NCI-H1436 treated with DMSO at 0.1 percent for 48 hours (cell line): ENCODE measurements around the gene M1AP.
"Not testable (repeated sequence)": the region's sequence is repeated elsewhere in the genome, so short reads cannot be mapped to it uniquely, and the experiment has no call there.

Experiments
- DNase-seq: peaks from one replicate; lab custom pipeline; 2025; lab: John Stamatoyannopoulos, UW

M1AP gene

GRCh38 chr2:74564222-74564621, 83.9 kb downstream of the M1AP start:
- no peak for DNase-seq

- DNase-seq = no peak
These were observed 85.9 kb downstream of the M1AP start for GRCh38 chr2:74562126-74562775.

- DNase-seq = not testable (repeated sequence)
These were observed 87.1 kb downstream of the M1AP start for GRCh38 chr2:74561022-74561421.

- DNase-seq = no peak
These were observed 87.5 kb downstream of the M1AP start for GRCh38 chr2:74560591-74560990.

DNA sequence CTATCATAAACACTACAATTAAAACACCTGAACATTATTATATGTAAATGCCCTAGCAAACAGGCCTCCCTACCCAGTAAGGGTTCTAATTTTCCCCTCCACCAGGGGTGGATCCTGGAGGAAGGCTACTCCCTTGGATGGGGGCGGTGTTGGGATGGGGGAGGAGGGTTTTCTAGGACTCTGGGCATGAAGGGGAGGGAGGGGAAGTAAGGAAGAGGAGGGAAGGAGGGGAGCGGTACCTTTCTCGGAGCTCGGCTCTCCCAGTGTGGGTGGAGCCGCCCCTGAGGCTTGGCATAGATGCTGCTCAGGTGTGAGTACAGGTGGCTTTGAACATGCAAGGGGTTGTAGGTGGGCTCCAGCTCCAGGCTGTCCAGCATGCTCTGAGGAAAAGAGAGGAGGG, 88.2 kb downstream of the M1AP start:
- no peak for DNase-seq

GRCh38 chr2:74558284-74559230, 89.6 kb downstream of the M1AP start:
- DNase-seq = no peak

DNA sequence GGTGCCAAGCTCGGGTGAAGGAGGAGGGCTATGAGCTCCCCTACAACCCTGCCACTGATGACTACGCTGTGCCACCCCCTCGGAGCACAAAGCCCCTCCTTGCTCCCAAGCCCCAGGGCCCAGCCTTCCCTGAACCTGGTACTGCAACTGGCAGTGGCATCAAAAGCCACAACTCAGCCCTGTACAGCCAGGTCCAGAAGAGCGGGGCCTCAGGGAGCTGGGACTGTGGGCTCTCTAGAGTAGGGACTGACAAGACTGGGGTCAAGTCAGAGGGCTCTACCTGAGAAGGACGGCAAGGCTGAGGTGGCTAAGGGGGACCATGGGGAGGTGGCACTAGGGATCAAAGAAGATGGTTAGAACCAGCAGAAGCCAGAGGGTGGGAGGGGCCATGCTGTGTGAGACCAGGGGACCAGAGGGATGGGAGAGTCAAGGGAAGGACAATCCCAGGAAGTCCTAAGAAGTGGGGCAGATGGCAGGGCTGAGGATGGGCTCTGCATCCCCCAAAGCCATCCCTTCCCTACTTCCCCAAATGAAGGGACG, 91.2 kb downstream of the M1AP start:
- no peak for DNase-seq

- DNase-seq = no peak
These were observed 92.0 kb downstream of the M1AP start for GRCh38 chr2:74556159-74556558.

- no peak for DNase-seq
These were observed 92.5 kb downstream of the M1AP start for GRCh38 chr2:74555610-74556103.

GRCh38 chr2:74554820-74555531, 93.2 kb downstream of the M1AP start:
- DNase-seq = no peak

- DNase-seq = no peak
These were observed 94.0 kb downstream of the M1AP start, which contains the start of the genes DOK1 and LOXL3 for GRCh38 chr2:74553892-74554819. Gene DOK1, plus strand, starts transcription at chr2:74554720. Its CDS starts 35 bp downstream, at chr2:74554755. Gene LOXL3, minus strand, starts transcription at chr2:74553942. Its CDS starts 1,308 bp downstream, at chr2:74552634.

- DNase-seq = no peak
These were observed 95.0 kb downstream of the M1AP start for GRCh38 chr2:74552914-74553811.

- DNase-seq = no peak
These were observed 95.9 kb downstream of the M1AP start for GRCh38 chr2:74551942-74552913.

DNA sequence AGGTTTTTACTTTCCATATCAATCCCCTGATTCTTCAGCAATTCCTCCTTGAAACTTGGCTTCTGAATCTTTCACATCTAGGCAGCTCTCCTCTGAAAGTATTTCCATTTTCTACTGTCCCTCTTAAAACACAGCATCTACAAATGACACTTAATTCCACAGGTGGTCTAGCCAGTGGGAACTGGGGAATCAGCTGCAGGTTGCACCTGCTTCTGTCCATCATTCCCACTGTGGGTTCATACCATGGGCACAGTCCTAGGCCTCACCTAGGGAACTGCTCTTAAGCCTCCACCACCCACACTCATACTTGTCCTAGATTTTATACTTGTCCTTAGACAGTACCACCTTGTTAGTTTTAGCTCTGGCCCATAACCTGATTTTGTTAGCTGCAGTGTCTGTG, 96.6 kb downstream of the M1AP start:
- no peak for DNase-seq

- no peak for DNase-seq
These were observed 97.9 kb downstream of the M1AP start for GRCh38 chr2:74550231-74550630.

- no peak for DNase-seq
These were observed 99.0 kb downstream of the M1AP start for GRCh38 chr2:74548900-74549826.

GRCh38 chr2:74548285-74548899, 99.7 kb downstream of the M1AP start:
- DNase-seq = no peak
